ENCODE data around the gene WDR81. TPM values are rescaled to one million over a fixed set of nuclear protein-coding genes. Genes with fewer than 3 reads are reported as not detected.

The WDR81 gene
- total and polyA plus RNA-seq, 10 of the 15 experiments (the other 5 are each of a cell fraction or from before 2014, with no cell fraction given) = 0.13 to 22.4 (median 7.3) TPM; not detected in 1

DNA sequence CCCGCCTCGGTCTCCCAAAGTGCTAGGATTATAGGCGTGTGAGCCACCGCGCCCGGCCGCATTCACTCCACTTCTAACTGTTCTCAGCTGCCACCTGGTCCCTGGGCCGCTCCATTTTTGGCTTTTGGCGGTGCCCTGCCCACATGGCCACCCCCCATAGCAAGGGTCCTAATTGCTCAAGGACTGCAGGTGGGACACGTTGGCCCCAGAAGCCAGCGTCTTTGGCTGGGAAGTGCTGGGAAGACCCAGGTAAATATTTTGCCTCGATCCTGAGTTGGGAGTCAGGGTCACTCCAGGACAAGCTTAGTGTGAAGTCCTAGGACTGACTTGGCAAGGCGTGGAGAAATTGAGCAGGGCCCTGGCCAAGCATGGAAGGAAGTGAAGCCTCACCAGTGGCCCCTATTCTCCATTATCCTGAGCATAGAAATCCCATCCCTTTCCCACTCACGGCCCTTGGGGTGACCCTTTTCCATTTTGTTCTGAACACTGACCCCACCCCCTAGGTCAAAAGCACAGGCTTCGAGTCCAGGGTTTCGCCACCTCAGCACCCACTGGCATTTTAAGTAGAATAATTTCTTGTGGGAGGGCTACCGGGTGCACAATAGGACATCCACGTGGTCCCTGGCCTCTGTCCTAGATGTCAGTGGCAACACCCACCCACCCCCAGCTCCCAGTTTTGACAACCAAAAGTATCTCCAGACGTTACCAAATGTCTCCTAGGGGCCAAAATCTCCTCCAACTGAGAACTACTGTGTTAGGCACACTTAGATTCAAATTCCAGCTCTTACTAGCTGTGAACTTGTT is 5.9 kb upstream of the WDR81 start:
- FAIRE-seq = no peak
- no peaks in the 10 kb centered on the region for H4K20me1 ChIP-seq (ENCODE audit: control insufficient read depth, insufficient read depth)
- peak overlapping the region; percentile 89 for H3K4me3 ChIP-seq
- H3K4me1 ChIP-seq (ENCODE audit: control insufficient read depth, insufficient read depth, low read length) = peaks cover 15% of the 10 kb centered on the region
- DNase-seq (ENCODE audit: low read depth, low spot score) = no peak
- H3K4me2 ChIP-seq (ENCODE audit: control insufficient read depth, insufficient read depth) = peak overlapping the region; percentile 98
- H3K27me3 ChIP-seq (replicated peaks in 1 of 2; ENCODE audit: control insufficient read depth in 2 of 2, insufficient read depth in 2 of 2, low read length in 1 of 2) = no peaks in the 10 kb centered on the region
- peaks cover 7% of the 10 kb centered on the region for H3K79me2 ChIP-seq (ENCODE audit: control insufficient read depth, insufficient read depth, low read length)
- intact Hi-C loops (cut with micrococcal nuclease; ENCODE audit: unreplicated experiment) = loop anchor here (5.0 kb wide), 2 partner anchors 51 to 156 kb away; partner anchors contain the start of gene PITPNA
- ChIA-PET SMC1A (ENCODE audit: uncharacterized antibody, unreplicated experiment) (interaction anchor here (1.0 to 8.4 kb wide), 7 partner anchors 35 to 147 kb away, joined by 3 to 88 read pairs (median 5); no protein-coding TSS in a partner anchor), RAD21 (ENCODE audit: unreplicated experiment) (interaction anchor here (0.5 to 4.1 kb wide), 3 partner anchors 65 to 188 kb away, joined by 3 to 22 read pairs (median 4); no protein-coding TSS in a partner anchor), CTCF (interaction anchor here (0.9 to 11.0 kb wide), 7 partner anchors 10 to 321 kb away, joined by 3 to 232 read pairs (median 6); no protein-coding TSS in a partner anchor), POLR2A (interaction anchor here (0.7 to 1.0 kb wide), 2 partner anchors 18 to 55 kb away, joined by 4 to 6 read pairs; no protein-coding TSS in a partner anchor)
- no peak overlapping the region for H2AFZ ChIP-seq (ENCODE audit: control insufficient read depth, low read depth, low read length)
- in situ Hi-C loops (cut with MboI) = no loop called here
- ATAC-seq = no peak
- H3K36me3 ChIP-seq (ENCODE audit: control insufficient read depth in 2 of 2, insufficient read depth in 2 of 2, low read length in 1 of 2) = no peaks in the 10 kb centered on the region
- H3K27ac ChIP-seq (ENCODE audit: control insufficient read depth, insufficient read depth) = peak overlapping the region; percentile 98
- H3K9me3 ChIP-seq (replicated peaks; ENCODE audit: control insufficient read depth, insufficient read depth, low read length) = no peaks in the 10 kb centered on the region
- BruUV-seq (replicated peaks) = no TSS peak
- H3K9ac ChIP-seq (ENCODE audit: control insufficient read depth, insufficient read depth, low read length) = peak overlapping the region; percentile 99
- 90% methylated on average over 19 of the region's 19 CpGs for WGBS (ENCODE audit: insufficient coverage, insufficient replicate concordance, low lambda C conversion rate, missing lambda C conversion rate)
- TF ChIP-seq, protein P1, sequence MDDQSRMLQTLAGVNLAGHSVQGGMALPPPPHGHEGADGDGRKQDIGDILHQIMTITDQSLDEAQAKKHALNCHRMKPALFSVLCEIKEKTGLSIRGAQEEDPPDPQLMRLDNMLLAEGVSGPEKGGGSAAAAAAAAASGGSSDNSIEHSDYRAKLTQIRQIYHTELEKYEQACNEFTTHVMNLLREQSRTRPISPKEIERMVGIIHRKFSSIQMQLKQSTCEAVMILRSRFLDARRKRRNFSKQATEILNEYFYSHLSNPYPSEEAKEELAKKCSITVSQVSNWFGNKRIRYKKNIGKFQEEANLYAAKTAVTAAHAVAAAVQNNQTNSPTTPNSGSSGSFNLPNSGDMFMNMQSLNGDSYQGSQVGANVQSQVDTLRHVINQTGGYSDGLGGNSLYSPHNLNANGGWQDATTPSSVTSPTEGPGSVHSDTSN (IDR thresholded peaks at IDR 0.05; ENCODE audit: insufficient replicate concordance, low read depth, low read length) = no peak
- TF ChIP-seq TBL1XR1 (IDR thresholded peaks at IDR 0.05; ENCODE audit: low read depth, low read length) (no peak), IKZF2 (IDR thresholded peaks at IDR 0.05) (no peak), JUND (IDR thresholded peaks at IDR 0.05; ENCODE audit: low read depth, low read length) (no peak), SPI1 (IDR thresholded peaks at IDR 0.05; ENCODE audit: borderline replicate concordance, insufficient read depth, low read depth, low read length) (no peak), YBX1 (IDR thresholded peaks at IDR 0.05) (no peak), FOXM1 (IDR thresholded peaks at IDR 0.05; ENCODE audit: low read depth, low read length) (no peak), CHD2 (IDR thresholded peaks at IDR 0.05; ENCODE audit: borderline replicate concordance, low read depth, low read length) (no peak), KLF5 (IDR thresholded peaks at IDR 0.05; ENCODE audit: partially characterized antibody) (no peak), MTA3 (IDR thresholded peaks at IDR 0.05; ENCODE audit: borderline replicate concordance, low read length) (no peak), MEF2A (IDR thresholded peaks at IDR 0.05; ENCODE audit: insufficient read depth, low read depth, low read length) (no peak)
- TF ChIP-seq, protein P2, sequence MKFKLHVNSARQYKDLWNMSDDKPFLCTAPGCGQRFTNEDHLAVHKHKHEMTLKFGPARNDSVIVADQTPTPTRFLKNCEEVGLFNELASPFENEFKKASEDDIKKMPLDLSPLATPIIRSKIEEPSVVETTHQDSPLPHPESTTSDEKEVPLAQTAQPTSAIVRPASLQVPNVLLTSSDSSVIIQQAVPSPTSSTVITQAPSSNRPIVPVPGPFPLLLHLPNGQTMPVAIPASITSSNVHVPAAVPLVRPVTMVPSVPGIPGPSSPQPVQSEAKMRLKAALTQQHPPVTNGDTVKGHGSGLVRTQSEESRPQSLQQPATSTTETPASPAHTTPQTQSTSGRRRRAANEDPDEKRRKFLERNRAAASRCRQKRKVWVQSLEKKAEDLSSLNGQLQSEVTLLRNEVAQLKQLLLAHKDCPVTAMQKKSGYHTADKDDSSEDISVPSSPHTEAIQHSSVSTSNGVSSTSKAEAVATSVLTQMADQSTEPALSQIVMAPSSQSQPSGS (IDR thresholded peaks at IDR 0.05; ENCODE audit: low read length) = no peak
- TF ChIP-seq, protein P3, sequence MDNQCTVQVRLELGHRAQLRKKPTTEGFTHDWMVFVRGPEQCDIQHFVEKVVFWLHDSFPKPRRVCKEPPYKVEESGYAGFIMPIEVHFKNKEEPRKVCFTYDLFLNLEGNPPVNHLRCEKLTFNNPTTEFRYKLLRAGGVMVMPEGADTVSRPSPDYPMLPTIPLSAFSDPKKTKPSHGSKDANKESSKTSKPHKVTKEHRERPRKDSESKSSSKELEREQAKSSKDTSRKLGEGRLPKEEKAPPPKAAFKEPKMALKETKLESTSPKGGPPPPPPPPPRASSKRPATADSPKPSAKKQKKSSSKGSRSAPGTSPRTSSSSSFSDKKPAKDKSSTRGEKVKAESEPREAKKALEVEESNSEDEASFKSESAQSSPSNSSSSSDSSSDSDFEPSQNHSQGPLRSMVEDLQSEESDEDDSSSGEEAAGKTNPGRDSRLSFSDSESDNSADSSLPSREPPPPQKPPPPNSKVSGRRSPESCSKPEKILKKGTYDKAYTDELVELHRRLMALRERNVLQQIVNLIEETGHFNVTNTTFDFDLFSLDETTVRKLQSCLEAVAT (IDR thresholded peaks at IDR 0.05) = peak; percentile 62; the same call in 1 of the 2 replicates
- TF ChIP-seq, protein P4, sequence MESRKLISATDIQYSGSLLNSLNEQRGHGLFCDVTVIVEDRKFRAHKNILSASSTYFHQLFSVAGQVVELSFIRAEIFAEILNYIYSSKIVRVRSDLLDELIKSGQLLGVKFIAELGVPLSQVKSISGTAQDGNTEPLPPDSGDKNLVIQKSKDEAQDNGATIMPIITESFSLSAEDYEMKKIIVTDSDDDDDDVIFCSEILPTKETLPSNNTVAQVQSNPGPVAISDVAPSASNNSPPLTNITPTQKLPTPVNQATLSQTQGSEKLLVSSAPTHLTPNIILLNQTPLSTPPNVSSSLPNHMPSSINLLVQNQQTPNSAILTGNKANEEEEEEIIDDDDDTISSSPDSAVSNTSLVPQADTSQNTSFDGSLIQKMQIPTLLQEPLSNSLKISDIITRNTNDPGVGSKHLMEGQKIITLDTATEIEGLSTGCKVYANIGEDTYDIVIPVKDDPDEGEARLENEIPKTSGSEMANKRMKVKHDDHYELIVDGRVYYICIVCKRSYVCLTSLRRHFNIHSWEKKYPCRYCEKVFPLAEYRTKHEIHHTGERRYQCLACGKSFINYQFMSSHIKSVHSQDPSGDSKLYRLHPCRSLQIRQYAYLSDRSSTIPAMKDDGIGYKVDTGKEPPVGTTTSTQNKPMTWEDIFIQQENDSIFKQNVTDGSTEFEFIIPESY (IDR thresholded peaks at IDR 0.05) = 0 out of 2 replicates have a peak, but pooled peaks have one; percentile 35

Measured in GM12878 (cell line).